ENCODE results near the gene PRPF19.

The PRPF19 gene

DNA sequence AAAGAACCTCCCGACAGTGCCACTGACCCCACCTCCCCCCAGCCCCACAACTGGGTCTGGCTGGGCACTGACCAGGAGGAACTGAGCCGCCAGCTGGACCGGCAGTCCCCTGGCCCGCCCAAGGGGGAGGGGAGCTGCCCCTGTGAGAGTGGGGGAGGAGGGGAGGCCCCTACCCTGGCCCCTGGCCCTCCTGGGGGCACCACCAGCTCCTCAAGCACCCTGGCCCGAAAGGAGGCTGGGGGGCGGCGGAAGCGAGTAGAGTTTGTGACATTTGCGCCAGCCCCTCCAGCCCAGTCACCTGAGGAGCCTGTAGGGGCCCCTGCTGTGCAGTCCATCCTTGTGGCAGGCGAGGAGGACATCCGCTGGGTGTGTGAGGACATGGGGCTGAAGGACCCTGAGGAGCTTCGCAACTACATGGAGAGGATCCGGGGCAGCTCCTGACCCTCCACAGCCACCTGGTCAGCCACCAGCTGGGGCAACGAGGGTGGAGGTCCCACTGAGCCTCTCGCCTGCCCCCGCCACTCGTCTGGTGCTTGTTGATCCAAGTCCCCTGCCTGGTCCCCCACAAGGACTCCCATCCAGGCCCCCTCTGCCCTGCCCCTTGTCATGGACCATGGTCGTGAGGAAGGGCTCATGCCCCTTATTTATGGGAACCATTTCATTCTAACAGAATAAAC, 30.2 kb upstream of the PRPF19 start:
- Histone ChIP-seq H3K27me3 (ENCODE audit: control insufficient read depth in 1 of 2, insufficient read depth in 2 of 2, low read length in 2 of 2) (no peaks in the 10 kb centered on the region), H3K9me3 (ENCODE audit: low read length) (no peaks in the 10 kb centered on the region), H3K9ac (ENCODE audit: low read length) (no peak overlapping the region), H3K27ac (ENCODE audit: low read depth, low read length) (no peak overlapping the region), H3K4me3 (ENCODE audit: low read depth in 1 of 2, low read length in 2 of 2) (no peak overlapping the region), H3K4me1 (ENCODE audit: insufficient read depth, low read length) (no peaks in the 10 kb centered on the region), H3K36me3 (ENCODE audit: insufficient read depth, low read length) (peaks cover 18% of the 10 kb centered on the region)

DNA sequence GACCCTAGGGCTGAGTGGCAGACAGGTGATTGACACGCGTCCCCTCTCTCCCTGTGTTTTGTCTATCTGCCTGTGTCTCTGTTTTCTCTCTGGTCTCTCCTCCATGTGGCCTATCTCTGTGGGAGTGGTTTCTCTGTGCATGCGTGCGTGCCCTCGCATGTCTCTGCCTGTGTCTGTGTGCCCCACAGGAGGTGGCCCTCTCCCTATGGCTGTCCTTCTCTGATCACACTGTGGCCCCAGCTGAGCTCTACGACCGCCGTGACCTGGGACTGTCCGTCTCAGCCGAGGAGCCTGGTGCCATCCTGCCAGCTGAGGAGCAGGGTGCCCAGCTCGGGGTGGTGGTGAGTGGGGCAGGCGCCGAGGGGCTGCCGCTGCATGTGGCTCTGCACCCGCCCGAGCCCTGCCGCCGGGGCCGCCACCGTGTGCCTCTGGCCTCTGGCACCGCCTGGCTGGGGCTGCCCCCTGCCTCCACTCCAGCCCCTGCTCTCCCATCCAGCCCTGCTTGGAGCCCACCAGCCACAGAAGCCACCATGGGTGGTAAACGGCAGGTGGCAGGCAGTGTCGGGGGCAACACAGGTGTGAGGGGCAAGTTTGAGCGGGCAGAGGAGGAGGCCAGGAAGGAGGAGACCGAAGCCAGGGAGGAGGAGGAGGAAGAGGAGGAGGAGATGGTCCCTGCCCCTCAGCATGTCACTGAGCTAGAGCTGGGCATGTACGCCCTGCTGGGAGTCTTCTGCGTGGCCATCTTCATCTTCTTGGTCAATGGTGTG, 29.5 kb upstream of the PRPF19 start:
- no peak overlapping the region for H3K9ac ChIP-seq (ENCODE audit: low read length)
- no peaks in the 10 kb centered on the region for H3K4me1 ChIP-seq (ENCODE audit: insufficient read depth, low read length)
- H3K4me3 ChIP-seq (ENCODE audit: low read depth in 1 of 2, low read length in 2 of 2), result no peak overlapping the region
- H3K27me3 ChIP-seq (ENCODE audit: control insufficient read depth in 1 of 2, insufficient read depth in 2 of 2, low read length in 2 of 2), result no peaks in the 10 kb centered on the region
- H3K27ac ChIP-seq (ENCODE audit: low read depth, low read length), result no peak overlapping the region
- peaks cover 13% of the 10 kb centered on the region for H3K36me3 ChIP-seq (ENCODE audit: insufficient read depth, low read length)
- H3K9me3 ChIP-seq (ENCODE audit: low read length), result no peaks in the 10 kb centered on the region

DNA sequence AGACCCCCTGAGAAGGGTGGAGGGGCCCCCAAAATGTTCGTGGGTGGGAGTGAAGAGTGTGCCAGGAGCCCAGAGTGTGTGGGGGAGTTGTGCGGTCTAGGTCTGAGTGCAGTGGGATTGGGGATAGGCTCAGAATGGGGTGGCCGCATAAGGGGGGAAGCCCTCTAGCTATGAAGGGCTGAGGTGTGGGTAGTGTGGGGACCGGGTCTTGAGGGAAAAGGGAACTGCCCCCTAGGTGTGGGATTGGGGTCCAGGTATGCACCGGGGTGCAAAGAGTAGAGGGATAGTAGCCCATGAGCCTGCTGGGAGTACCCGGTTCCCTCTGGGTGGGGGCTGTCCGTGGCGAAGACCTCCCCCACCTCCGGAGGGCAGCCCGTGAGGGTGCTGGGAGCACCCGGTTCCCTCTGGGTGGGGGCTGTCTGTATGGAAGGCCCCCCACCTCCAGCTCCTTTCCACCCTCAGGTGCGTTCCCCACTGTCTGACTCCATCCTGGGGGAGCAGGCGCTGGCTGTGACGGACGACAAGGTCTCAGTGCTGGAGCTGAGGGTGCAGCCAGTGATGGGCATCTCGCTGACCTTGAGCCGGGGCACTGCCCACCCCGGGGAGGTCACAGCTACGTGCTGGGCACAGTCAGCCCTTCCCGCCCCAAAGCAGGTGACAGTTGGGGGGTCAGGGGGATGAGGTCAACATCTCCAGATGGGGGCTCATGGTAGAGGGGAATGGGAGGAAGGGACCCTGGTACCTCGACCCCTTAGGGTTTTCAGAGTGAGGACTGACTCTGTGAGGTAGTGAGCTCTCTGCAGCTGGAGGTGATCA, 28.6 kb upstream of the PRPF19 start:
- no peaks in the 10 kb centered on the region for H3K27me3 ChIP-seq (ENCODE audit: control insufficient read depth in 1 of 2, insufficient read depth in 2 of 2, low read length in 2 of 2)
- H3K36me3 ChIP-seq (ENCODE audit: insufficient read depth, low read length), result peaks cover 10% of the 10 kb centered on the region
- H3K9ac ChIP-seq (ENCODE audit: low read length), result no peak overlapping the region
- no peak overlapping the region for H3K27ac ChIP-seq (ENCODE audit: low read depth, low read length)
- no peak overlapping the region for H3K4me3 ChIP-seq (ENCODE audit: low read depth in 1 of 2, low read length in 2 of 2)
- H3K9me3 ChIP-seq (ENCODE audit: low read length), result no peaks in the 10 kb centered on the region
- no peaks in the 10 kb centered on the region for H3K4me1 ChIP-seq (ENCODE audit: insufficient read depth, low read length)

DNA sequence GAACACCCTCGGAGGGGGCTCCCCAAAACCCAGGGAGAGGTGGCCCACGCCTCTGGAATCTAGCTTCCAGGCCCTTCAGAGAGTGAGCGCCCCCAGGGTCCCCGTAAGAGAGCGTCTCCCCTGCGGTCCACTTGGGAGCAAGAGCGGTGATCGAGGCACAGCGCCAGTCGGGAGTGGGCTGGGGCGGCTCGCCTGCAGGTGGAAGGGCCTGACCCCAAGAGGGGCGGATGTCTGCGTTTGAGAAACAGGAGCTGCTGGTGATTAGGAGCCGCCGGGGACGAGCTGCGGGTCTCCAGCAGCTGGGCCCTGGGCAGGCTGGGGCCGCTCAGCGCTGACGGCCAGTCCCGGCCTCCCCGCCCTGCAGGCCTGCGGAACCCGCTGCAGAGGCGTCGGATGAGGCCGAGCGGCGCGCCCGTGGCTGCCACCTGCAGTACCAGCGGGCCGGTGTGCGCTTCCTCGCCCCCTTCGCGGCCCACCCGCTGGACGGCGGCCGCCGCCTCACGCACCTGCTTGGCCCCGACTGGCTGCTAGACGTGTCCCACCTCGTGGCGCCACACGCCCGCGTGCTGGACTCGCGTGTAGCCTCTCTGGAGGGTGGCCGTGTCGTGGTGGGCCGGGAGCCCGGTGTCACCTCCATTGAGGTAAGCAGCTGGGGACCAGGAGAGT, 27.9 kb upstream of the PRPF19 start:
- Histone ChIP-seq H3K27ac (ENCODE audit: low read depth, low read length) (no peak overlapping the region), H3K9ac (ENCODE audit: low read length) (no peak overlapping the region), H3K27me3 (ENCODE audit: control insufficient read depth in 1 of 2, insufficient read depth in 2 of 2, low read length in 2 of 2) (no peaks in the 10 kb centered on the region), H3K4me3 (ENCODE audit: low read depth in 1 of 2, low read length in 2 of 2) (no peak overlapping the region), H3K4me1 (ENCODE audit: insufficient read depth, low read length) (no peaks in the 10 kb centered on the region), H3K9me3 (ENCODE audit: low read length) (no peaks in the 10 kb centered on the region), H3K36me3 (ENCODE audit: insufficient read depth, low read length) (peaks cover 3% of the 10 kb centered on the region)

DNA sequence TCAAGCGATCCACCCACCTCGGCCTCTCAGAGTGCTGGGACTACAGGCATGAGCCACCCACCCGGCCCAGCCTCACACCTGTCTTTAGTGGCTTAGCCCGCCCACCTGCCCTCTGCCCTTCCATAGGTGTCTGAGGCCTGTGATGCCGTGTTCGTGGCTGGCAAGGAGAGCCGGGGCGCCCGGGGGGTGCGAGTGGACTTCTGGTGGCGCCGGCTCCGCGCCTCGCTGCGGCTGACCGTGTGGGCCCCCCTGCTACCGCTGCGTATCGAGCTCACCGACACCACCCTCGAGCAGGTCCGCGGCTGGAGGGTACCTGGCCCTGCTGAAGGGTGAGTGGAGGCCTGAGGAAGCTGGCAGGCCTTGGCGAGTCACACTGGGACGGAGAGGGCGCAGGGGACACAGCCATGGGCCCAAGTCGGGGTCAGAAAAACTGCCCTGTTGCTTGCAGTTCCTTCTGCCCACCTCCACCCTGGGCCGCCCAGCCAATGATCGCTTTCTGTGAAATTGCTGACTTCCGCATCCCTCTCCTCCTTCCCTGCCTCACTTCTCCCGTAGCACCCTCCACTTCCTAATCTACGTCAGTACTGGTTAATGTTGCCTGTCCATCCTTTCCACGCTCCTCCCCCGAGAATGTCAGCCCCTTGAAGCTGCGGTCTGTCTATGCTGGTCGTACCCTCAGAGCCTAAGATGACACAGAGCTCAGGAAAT, 27.2 kb upstream of the PRPF19 start:
- Histone ChIP-seq H3K36me3 (ENCODE audit: insufficient read depth, low read length) (no peaks in the 10 kb centered on the region), H3K4me1 (ENCODE audit: insufficient read depth, low read length) (no peaks in the 10 kb centered on the region), H3K27ac (ENCODE audit: low read depth, low read length) (no peak overlapping the region)

DNA sequence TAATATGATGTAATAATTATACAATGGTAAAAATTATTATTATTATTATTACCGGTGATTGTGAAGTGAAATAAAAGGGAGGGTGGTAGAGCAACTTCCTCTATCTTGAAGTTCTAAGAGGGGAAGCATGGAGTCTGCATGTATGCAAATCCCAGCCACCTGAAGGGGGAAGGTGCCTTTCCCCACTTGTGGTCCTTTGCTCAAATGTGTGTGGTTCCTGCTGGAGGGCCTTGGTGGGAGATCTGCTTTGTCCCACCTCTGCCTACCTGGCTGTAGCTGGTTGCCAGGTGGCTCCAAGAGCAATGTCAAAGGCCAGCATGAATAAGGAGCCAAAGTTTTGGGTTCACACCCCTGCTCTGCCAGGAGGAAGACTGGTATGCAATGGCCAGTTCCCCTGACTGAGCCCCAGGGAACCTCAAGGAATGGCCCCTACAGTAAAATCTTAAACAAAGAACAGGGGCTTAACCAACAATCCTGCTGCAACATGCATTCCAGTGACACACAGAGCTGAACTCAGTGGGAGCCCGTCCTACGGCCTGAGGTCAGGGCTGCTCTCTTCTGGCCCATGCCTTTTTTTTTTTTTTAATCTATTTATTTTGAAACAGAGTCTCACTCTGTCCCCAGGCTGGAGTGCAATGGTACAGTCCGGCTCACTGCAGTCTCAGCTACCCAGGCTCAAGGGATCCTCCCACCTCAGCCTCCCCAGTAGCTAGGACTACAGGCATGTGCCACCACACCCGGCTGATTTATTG, 26.4 kb upstream of the PRPF19 start:
- Histone ChIP-seq H3K4me1 (ENCODE audit: insufficient read depth, low read length) (no peaks in the 10 kb centered on the region), H3K4me3 (ENCODE audit: low read depth in 1 of 2, low read length in 2 of 2) (no peak overlapping the region), H3K9ac (ENCODE audit: low read length) (no peak overlapping the region), H3K36me3 (ENCODE audit: insufficient read depth, low read length) (no peaks in the 10 kb centered on the region), H3K27ac (ENCODE audit: low read depth, low read length) (no peak overlapping the region), H3K27me3 (ENCODE audit: control insufficient read depth in 1 of 2, insufficient read depth in 2 of 2, low read length in 2 of 2) (no peaks in the 10 kb centered on the region), H3K9me3 (ENCODE audit: low read length) (no peaks in the 10 kb centered on the region)

More for the DNA sequence above, 27.2 kb upstream of the PRPF19 start:
- H3K4me3 ChIP-seq (ENCODE audit: low read depth in 1 of 2, low read length in 2 of 2), result no peak overlapping the region
- no peak overlapping the region for H3K9ac ChIP-seq (ENCODE audit: low read length)
- no peaks in the 10 kb centered on the region for H3K27me3 ChIP-seq (ENCODE audit: control insufficient read depth in 1 of 2, insufficient read depth in 2 of 2, low read length in 2 of 2)
- no peaks in the 10 kb centered on the region for H3K9me3 ChIP-seq (ENCODE audit: low read length)

DNA sequence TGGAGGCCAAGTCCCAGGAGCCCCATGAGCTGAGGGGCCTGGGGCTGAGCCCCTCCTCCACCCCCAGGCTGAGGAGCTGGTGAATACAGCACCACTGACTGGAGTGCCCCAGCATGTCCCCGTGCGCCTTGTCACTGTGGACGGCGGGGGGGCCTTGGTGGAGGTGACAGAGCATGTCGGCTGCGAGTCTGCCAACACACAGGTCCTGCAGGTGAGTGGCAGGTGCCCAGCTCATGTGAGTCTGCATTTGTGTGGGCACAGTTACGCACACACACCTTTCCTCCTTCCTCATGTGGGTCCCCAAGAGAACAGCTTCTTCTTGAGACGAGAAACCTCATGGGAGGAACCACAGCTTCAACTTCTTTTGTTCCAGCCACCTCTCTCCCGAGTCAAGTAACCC, 25.5 kb upstream of the PRPF19 start:
- Histone ChIP-seq H3K27me3 (ENCODE audit: control insufficient read depth in 1 of 2, insufficient read depth in 2 of 2, low read length in 2 of 2) (no peaks in the 10 kb centered on the region), H3K9me3 (ENCODE audit: low read length) (no peaks in the 10 kb centered on the region), H3K9ac (ENCODE audit: low read length) (no peak overlapping the region), H3K36me3 (ENCODE audit: insufficient read depth, low read length) (no peaks in the 10 kb centered on the region), H3K27ac (ENCODE audit: low read depth, low read length) (no peak overlapping the region), H3K4me3 (ENCODE audit: low read depth in 1 of 2, low read length in 2 of 2) (no peak overlapping the region), H3K4me1 (ENCODE audit: insufficient read depth, low read length) (no peaks in the 10 kb centered on the region)

DNA sequence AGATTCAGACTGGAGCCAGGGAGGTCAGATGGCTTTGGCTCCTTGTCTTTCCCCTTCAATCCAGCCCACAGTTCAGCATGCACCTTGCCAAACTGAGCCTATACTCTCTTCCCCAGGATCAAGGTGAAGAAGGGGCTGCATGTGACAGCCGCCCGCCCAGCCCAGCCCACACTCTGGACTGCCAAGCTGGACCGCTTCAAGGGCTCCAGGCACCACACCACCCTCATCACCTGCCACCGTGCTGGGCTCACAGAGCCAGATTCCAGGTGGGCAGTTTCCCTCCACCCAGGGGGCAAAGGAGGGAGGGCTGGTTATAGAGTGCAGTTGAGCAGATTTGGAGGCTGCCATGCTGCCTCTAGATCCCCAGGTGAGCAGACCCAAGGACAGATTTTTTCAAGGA, 24.0 kb upstream of the PRPF19 start:
- Histone ChIP-seq H3K9me3 (ENCODE audit: low read length) (no peaks in the 10 kb centered on the region), H3K9ac (ENCODE audit: low read length) (no peak overlapping the region), H3K27me3 (ENCODE audit: control insufficient read depth in 1 of 2, insufficient read depth in 2 of 2, low read length in 2 of 2) (peaks cover 2 to 4% of the 10 kb centered on the region in 2 donors), H3K27ac (ENCODE audit: low read depth, low read length) (no peak overlapping the region), H3K4me1 (ENCODE audit: insufficient read depth, low read length) (no peaks in the 10 kb centered on the region), H3K36me3 (ENCODE audit: insufficient read depth, low read length) (no peaks in the 10 kb centered on the region), H3K4me3 (ENCODE audit: low read depth in 1 of 2, low read length in 2 of 2) (no peak overlapping the region)

DNA sequence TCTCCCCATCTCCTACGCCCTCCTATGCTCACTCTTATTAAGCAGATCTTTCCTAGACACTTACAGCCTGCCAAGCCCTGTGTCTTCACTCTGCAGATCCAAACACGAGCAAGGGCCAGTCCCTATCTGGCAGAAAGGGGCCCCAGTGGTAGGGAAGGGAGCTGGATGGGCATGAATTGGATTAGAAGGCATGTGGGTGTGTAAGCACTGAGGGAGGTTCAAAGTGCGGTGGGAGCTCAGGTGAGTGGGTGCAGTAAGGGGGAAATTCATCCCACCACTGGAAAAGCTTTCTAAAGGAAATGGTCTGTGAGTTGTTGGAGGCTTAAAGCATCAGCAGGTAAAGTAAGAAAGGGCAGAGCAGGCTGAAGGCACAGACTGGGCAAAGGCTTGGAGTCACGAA, 23.4 kb upstream of the PRPF19 start:
- Histone ChIP-seq H3K36me3 (ENCODE audit: insufficient read depth, low read length) (no peaks in the 10 kb centered on the region), H3K4me1 (ENCODE audit: insufficient read depth, low read length) (peaks cover 5% of the 10 kb centered on the region), H3K9ac (ENCODE audit: low read length) (no peak overlapping the region), H3K9me3 (ENCODE audit: low read length) (no peaks in the 10 kb centered on the region), H3K4me3 (ENCODE audit: low read depth in 1 of 2, low read length in 2 of 2) (no peak overlapping the region), H3K27ac (ENCODE audit: low read depth, low read length) (no peak overlapping the region), H3K27me3 (ENCODE audit: control insufficient read depth in 1 of 2, insufficient read depth in 2 of 2, low read length in 2 of 2) (peaks cover 8 to 10% of the 10 kb centered on the region in 2 donors)

DNA sequence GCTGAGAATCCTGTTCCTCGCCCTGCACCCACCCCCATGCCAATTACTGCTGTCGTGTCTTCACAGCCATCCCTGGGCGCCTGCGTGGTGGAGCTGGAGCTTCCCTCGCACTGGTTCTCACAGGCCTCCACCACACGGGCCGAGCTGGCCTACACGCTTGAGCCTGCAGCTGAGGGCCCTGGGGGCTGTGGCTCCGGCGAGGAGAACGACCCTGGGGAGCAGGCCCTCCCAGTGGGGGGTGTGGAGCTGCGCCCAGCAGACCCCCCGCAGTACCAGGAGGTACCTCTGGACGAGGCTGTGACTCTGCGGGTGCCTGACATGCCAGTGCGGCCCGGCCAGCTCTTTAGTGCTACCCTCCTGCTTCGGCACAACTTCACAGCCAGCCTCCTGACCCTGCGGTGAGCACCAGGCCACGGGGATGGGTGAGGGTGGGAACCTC, 22.2 kb upstream of the PRPF19 start:
- H3K9ac ChIP-seq (ENCODE audit: low read length), result no peak overlapping the region
- H3K27ac ChIP-seq (ENCODE audit: low read depth, low read length), result no peak overlapping the region
- H3K27me3 ChIP-seq (ENCODE audit: control insufficient read depth in 1 of 2, insufficient read depth in 2 of 2, low read length in 2 of 2), result peaks cover 11 to 20% of the 10 kb centered on the region in 2 donors
- H3K9me3 ChIP-seq (ENCODE audit: low read length), result no peaks in the 10 kb centered on the region
- no peaks in the 10 kb centered on the region for H3K36me3 ChIP-seq (ENCODE audit: insufficient read depth, low read length)
- H3K4me1 ChIP-seq (ENCODE audit: insufficient read depth, low read length), result peaks cover 13% of the 10 kb centered on the region
- no peak overlapping the region for H3K4me3 ChIP-seq (ENCODE audit: low read depth in 1 of 2, low read length in 2 of 2)

All from muscle layer of colon (tissue), 2 donors.